Jurkat, Clone E6-1 (cell line): ENCODE measurements around the gene ATG4B.
"Not testable (repeated sequence)": the region's sequence is repeated elsewhere in the genome, so short reads cannot be mapped to it uniquely, and the experiment has no call there.

ENCODE experiments used
- DNase-seq: peaks from one replicate; pipeline ENCODE4 v3.0.0-alpha.2; 2011; ENCODE audit warnings: low read depth, low spot score
- H3K4me3 ChIP-seq: 2 replicates; pipeline ENCODE4 v1.5.1; 2011; ENCODE audit warnings: mild to moderate bottlenecking, low read length, control low read depth, moderate library complexity

ATG4B gene

GRCh38 chr2:241657786-241658254 is 20.3 kb downstream of the ATG4B start:
- DNase-seq, result no peak
- H3K4me3 ChIP-seq, result no peak overlapping the region

GRCh38 chr2:241658296-241658695 is 20.8 kb downstream of the ATG4B start:
- H3K4me3 ChIP-seq, result no peak overlapping the region
- no peak for DNase-seq

GRCh38 chr2:241659150-241659739 is 21.8 kb downstream of the ATG4B start:
- peak; percentile 62 for DNase-seq
- no peak overlapping the region for H3K4me3 ChIP-seq

GRCh38 chr2:241660593-241661213 is 23.2 kb downstream of the ATG4B start:
- no peak overlapping the region for H3K4me3 ChIP-seq
- no peak for DNase-seq

- not testable (repeated sequence) for H3K4me3 ChIP-seq, DNase-seq
These were observed 25.2 kb downstream of the ATG4B start for GRCh38 chr2:241662731-241663130.

GRCh38 chr2:241665731-241666440 is 28.4 kb downstream of the ATG4B start:
- H3K4me3 ChIP-seq, result no peak overlapping the region
- no peak for DNase-seq

GRCh38 chr2:241666627-241667400 is 29.3 kb downstream of the ATG4B start:
- H3K4me3 ChIP-seq, result no peak overlapping the region
- DNase-seq, result no peak

- H3K4me3 ChIP-seq, result no peak overlapping the region
- no peak for DNase-seq
These were observed 30.9 kb downstream of the ATG4B start for GRCh38 chr2:241668354-241668753.

GRCh38 chr2:241668839-241669238 is 31.3 kb downstream of the ATG4B start:
- no peak overlapping the region for H3K4me3 ChIP-seq
- DNase-seq, result no peak

- no peak overlapping the region for H3K4me3 ChIP-seq
- no peak for DNase-seq
These were observed 33.0 kb downstream of the ATG4B start for GRCh38 chr2:241670333-241671110.

- no peak overlapping the region for H3K4me3 ChIP-seq
- no peak for DNase-seq
These were observed 34.2 kb downstream of the ATG4B start for GRCh38 chr2:241671457-241672240.

GRCh38 chr2:241672243-241673188 is 35.0 kb downstream of the ATG4B start:
- H3K4me3 ChIP-seq, result no peak overlapping the region
- no peak for DNase-seq

- no peak overlapping the region for H3K4me3 ChIP-seq
- no peak for DNase-seq
These were observed 35.7 kb downstream of the ATG4B start for GRCh38 chr2:241673189-241673663.

- no peak overlapping the region for H3K4me3 ChIP-seq
- no peak for DNase-seq
These were observed 36.6 kb downstream of the ATG4B start for GRCh38 chr2:241673797-241674725.

GRCh38 chr2:241675885-241676284 is 38.4 kb downstream of the ATG4B start:
- DNase-seq, result no peak
- no peak overlapping the region for H3K4me3 ChIP-seq

- H3K4me3 ChIP-seq, result no peak overlapping the region
- no peak for DNase-seq
These were observed 39.2 kb downstream of the ATG4B start for GRCh38 chr2:241676665-241677064.
